Psoas muscle (tissue), 8 donors: ENCODE results near the gene BICDL1. TPM values are rescaled to one million over a fixed set of nuclear protein-coding genes. Genes with fewer than 3 reads are reported as not detected.

Experiments
- ATAC-seq, 4 donors: fragments of 200-7000 bp; cut with Tn5 transposase; one replicate each; pipeline ENCODE4 v1.9.1; 2020; ENCODE audit warnings: moderate library complexity in 3 of 4, mild to moderate bottlenecking in 2 of 4
- DNase-seq, 2 donors: peaks; one replicate each; pipeline ENCODE4 v3.0.0-alpha.2; 2020
- H3K27ac ChIP-seq: fragments of 200-600 bp; one replicate; pipeline ENCODE4 v1.8.0; 2022
- H3K27me3 ChIP-seq, 3 donors: fragments of 200-600 bp in 1 of 3; one replicate each; pipeline versions ENCODE4 v1.6.1 to v1.8.0; 2013 to 2022; ENCODE audit warnings: low read length in 2 of 3, mild to moderate bottlenecking in 2 of 3, moderate library complexity in 1 of 3; ENCODE audit not compliant: insufficient read depth in 3 of 3
- H3K36me3 ChIP-seq, 2 donors: fragments of 200-600 bp in 1 of 2; one replicate each; pipeline versions ENCODE4 v1.6.1 to v1.8.0; 2013 to 2022; ENCODE audit warnings: low read depth in 1 of 2, mild to moderate bottlenecking in 1 of 2, moderate library complexity in 1 of 2; ENCODE audit not compliant: insufficient read depth in 1 of 2
- H3K4me1 ChIP-seq: fragments of 200-600 bp; one replicate; pipeline ENCODE4 v1.8.0; 2022
- H3K4me3 ChIP-seq: fragments of 200-600 bp; one replicate; pipeline ENCODE4 v1.8.0; 2022; ENCODE audit warnings: mild to moderate bottlenecking
- H3K9me3 ChIP-seq: fragments of 200-600 bp; one replicate; pipeline ENCODE4 v1.8.0; 2022
- WGBS, 3 donors: extraction: QIAGEN DNeasy Blood & Tissue Kit; methylation state at CpG; one replicate each; pipeline versions ENCODE4 v1.1.6 to v1.1.7; 2013; 5-methylcytosine and 5-hydroxymethylcytosine counted together
- intact Hi-C, 2 donors: fragments of 100-400 bp; cut with DNase I; formaldehyde crosslinking; loops; one replicate each; pipeline versions ENCODE4 v1.11.0 to v1.14.2; 2022
- polyA plus RNA-seq, 3 donors: library from polyadenylated mRNA; stranded (reverse); fragments of 200-250 nt; gene quantifications; one replicate each; pipeline ENCODE4 v1.2.3, GENCODE V29; 2013
- total RNA-seq, 4 donors: library from RNA; stranded (reverse); fragmentation: NEBNext Ultra II Directional in 2 of 4; extraction: Animal tissue kit (Norgen Biotek cat#: 25700) in 2 of 4; gene quantifications; one replicate each; pipeline versions ENCODE4 v1.2.1 to v1.2.4, GENCODE V29; 2021 to 2023
- TF ChIP-seq, protein P1 (sequence below): fragments of 200-600 bp; IDR thresholded peaks from one replicate; pipeline ENCODE4 v1.8.0; 2022; ENCODE audit warnings: antibody characterized with exemption
- donor health status: healthy with polysubstance abuse.
- donor health status: DM: no; HTN: no; CAD: no; lungs with moderate emphysema.
- donor health status: Bipolar disorder and iron deficiency.
- donor health status: healthy.
- donor health status: DM: yes; HTN: yes; CAD: no.
- donor health status: DM: no; HTN: no; CAD: no.
- donor health status: DM: no; HTN: no; CAD: no.
- donor health status: DM: yes; HTN: yes; CAD: no.

The BICDL1 gene
- total and polyA plus RNA-seq, 7 donors, result 0.05 to 0.22 (median 0.11) TPM; not detected in 1

GRCh38 chr12:120067901-120068300 is 78.9 kb downstream of the BICDL1 start:
- H3K9me3 ChIP-seq, result no peaks in the 10 kb centered on the region
- ATAC-seq, result no peak

DNA sequence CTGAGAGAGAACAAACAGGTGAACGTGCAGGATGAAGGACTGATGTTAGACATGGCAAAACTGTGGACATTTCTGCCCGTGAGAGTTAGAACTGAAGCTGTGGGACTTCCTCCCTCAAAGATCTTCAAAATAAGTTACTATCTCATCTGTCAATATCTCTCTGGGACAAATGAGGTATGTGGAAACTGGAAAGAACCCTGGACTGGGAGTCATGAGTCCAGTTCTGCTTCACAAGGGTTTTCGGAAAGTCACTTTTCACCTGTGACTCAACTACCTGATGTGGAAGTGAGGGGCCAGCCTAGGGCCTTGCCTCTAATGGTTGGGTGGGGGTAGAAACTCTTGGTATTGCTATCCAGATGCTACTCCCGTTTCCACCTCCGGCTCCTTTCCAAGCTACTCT is 80.2 kb downstream of the BICDL1 start:
- DNase-seq (peak in 1 of 2 donors; percentile 14), ATAC-seq (no peak)
- no peaks in the 10 kb centered on the region for H3K9me3 ChIP-seq
- no peak overlapping the region for H3K27ac ChIP-seq
- TF ChIP-seq, protein P1, sequence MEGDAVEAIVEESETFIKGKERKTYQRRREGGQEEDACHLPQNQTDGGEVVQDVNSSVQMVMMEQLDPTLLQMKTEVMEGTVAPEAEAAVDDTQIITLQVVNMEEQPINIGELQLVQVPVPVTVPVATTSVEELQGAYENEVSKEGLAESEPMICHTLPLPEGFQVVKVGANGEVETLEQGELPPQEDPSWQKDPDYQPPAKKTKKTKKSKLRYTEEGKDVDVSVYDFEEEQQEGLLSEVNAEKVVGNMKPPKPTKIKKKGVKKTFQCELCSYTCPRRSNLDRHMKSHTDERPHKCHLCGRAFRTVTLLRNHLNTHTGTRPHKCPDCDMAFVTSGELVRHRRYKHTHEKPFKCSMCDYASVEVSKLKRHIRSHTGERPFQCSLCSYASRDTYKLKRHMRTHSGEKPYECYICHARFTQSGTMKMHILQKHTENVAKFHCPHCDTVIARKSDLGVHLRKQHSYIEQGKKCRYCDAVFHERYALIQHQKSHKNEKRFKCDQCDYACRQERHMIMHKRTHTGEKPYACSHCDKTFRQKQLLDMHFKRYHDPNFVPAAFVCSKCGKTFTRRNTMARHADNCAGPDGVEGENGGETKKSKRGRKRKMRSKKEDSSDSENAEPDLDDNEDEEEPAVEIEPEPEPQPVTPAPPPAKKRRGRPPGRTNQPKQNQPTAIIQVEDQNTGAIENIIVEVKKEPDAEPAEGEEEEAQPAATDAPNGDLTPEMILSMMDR, result no peak
- no peak overlapping the region for H3K4me3 ChIP-seq
- intact Hi-C loops, result no loop called here
- H3K36me3 ChIP-seq, result no peaks in the 10 kb centered on the region
- H3K4me1 ChIP-seq, result no peaks in the 10 kb centered on the region
- 71 to 75% (median 72%) methylated on average over 5 of the region's 5 CpGs for WGBS, 3 donors
- peaks cover 0 to 1% (median 0%) of the 10 kb centered on the region in 3 donors for H3K27me3 ChIP-seq

More at GRCh38 chr12:120067901-120068300, 78.9 kb downstream of the BICDL1 start:
- intact Hi-C loops, result no loop called here
- Histone ChIP-seq H3K27ac (no peak overlapping the region), H3K36me3 (no peaks in the 10 kb centered on the region), H3K27me3 (peaks cover 0 to 4% (median 0%) of the 10 kb centered on the region in 3 donors), H3K4me1 (no peaks in the 10 kb centered on the region), H3K4me3 (no peak overlapping the region)
- peak in 1 of 2 donors; percentile 18 for DNase-seq
- 75 to 80% (median 75%) methylated on average over 3 of the region's 3 CpGs for WGBS, 3 donors
- TF ChIP-seq, protein P1, result no peak

GRCh38 chr12:120071493-120072020 is 82.5 kb downstream of the BICDL1 start:
- WGBS, 3 donors, result 88 to 92% (median 89%) methylated on average over 6 of the region's 6 CpGs
- TF ChIP-seq, protein P1, result no peak

DNA sequence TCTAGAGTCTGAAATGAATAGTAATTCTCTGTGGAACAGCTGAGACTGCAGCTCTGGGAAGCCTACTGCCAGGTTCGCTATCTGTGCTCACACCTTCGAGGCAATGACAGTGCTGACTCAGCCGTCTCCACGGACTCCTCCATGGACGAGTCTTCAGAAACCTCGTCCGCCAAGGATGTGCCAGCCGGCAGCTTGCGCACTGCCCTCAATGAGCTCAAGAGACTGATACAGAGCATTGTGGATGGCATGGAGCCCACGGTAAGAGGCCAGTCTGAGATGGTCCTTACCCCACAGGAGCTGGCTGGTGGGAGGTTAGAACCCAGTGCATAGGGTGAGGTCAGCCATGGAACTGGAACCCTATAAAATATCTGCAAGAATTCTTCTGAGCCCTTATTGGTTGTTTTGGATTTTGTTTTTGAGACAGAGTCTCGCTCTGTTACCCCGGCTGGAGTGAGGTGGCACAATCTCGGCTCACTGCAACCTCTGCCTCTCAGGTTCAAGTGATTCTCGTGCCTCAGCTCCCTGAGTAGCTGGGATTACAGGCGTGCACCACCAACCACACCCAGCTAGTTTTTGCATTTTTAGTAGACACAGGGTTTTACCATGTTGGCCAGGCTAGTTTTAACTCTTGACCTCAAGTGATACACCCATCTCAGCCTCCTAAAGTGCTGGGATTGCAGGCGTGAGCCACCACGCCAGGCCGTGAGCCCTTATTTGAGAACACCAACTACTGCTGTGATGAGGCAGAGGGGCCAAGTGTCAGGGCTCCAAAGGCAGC is 83.6 kb downstream of the BICDL1 start:
- DNase-seq, result peak in 1 of 2 donors; percentile 12
- Histone ChIP-seq H3K4me3 (no peak overlapping the region), H3K36me3 (no peaks in the 10 kb centered on the region), H3K9me3 (no peaks in the 10 kb centered on the region), H3K27me3 (no peaks in the 10 kb centered on the region), H3K27ac (no peak overlapping the region), H3K4me1 (no peaks in the 10 kb centered on the region)
- TF ChIP-seq, protein P1, result no peak
- 88 to 90% (median 88%) methylated on average over 18 of the region's 18 CpGs for WGBS, 3 donors
- ATAC-seq, result no peak
- intact Hi-C loops, result no loop called here

More at GRCh38 chr12:120071493-120072020, 82.5 kb downstream of the BICDL1 start:
- no peaks in the 10 kb centered on the region for H3K27me3 ChIP-seq
- H3K4me3 ChIP-seq, result no peak overlapping the region
- H3K27ac ChIP-seq, result no peak overlapping the region
- ATAC-seq (no peak), DNase-seq (peak in 1 of 2 donors; percentile 24)
- H3K36me3 ChIP-seq, result no peaks in the 10 kb centered on the region
- H3K9me3 ChIP-seq, result no peaks in the 10 kb centered on the region
- intact Hi-C loops, result no loop called here
- no peaks in the 10 kb centered on the region for H3K4me1 ChIP-seq
